Fibroblast of the aortic adventitia (primary cell): ENCODE measurements around the gene KRTAP5-4. TPM values are rescaled to one million over a fixed set of nuclear protein-coding genes. Genes with fewer than 3 reads are reported as not detected.

ENCODE experiments used
- DNase-seq: peaks from one replicate; pipeline ENCODE4 v3.0.0-alpha.2; 2010; ENCODE audit warnings: low read depth
- H3K4me3 ChIP-seq: 2 replicates; pipeline ENCODE4 v1.5.1; 2011; ENCODE audit warnings: low read depth, mild to moderate bottlenecking, control low read depth, low read length, moderate library complexity
- CTCF ChIP-seq: IDR thresholded peaks from 2 replicates; pipeline ENCODE4 v1.5.1; 2011; ENCODE audit warnings: mild to moderate bottlenecking, low read length, control low read depth, inconsistent platforms; ENCODE audit not compliant: insufficient read depth
- total RNA-seq: library from RNA; depleted of rRNA; stranded (reverse); fragments of >200 nt; gene quantifications from 2 replicates; pipeline ENCODE4 v1.2.3, GENCODE V29; 2012; ENCODE audit warnings: low replicate concordance

The KRTAP5-4 gene
- total RNA-seq, 1 donor, result not detected

- DNase-seq, result no peak
- no peak for TF ChIP-seq CTCF
- no peak overlapping the region for H3K4me3 ChIP-seq
Measured at GRCh38 chr11:1639666-1640065, 17.7 kb upstream of the KRTAP5-4 start.

- DNase-seq, result no peak
- no peak overlapping the region for H3K4me3 ChIP-seq
- TF ChIP-seq CTCF, result no peak
Measured at GRCh38 chr11:1639102-1639620, 17.2 kb upstream of the KRTAP5-4 start.

- no peak for DNase-seq
- H3K4me3 ChIP-seq, result no peak overlapping the region
- TF ChIP-seq CTCF, result no peak
Measured at GRCh38 chr11:1638344-1638743, 16.4 kb upstream of the KRTAP5-4 start.

- no peak for TF ChIP-seq CTCF
- H3K4me3 ChIP-seq, result no peak overlapping the region
- DNase-seq, result no peak
Measured at GRCh38 chr11:1637628-1638027, 15.7 kb upstream of the KRTAP5-4 start.

GRCh38 chr11:1636291-1636950 lies 14.5 kb upstream of the KRTAP5-4 start:
- no peak for DNase-seq
- TF ChIP-seq CTCF, result no peak
- H3K4me3 ChIP-seq, result no peak overlapping the region

GRCh38 chr11:1633864-1634263 lies 11.9 kb upstream of the KRTAP5-4 start:
- H3K4me3 ChIP-seq, result no peak overlapping the region
- no peak for DNase-seq

More at GRCh38 chr11:1633864-1634263, 11.9 kb upstream of the KRTAP5-4 start:
- no peak for TF ChIP-seq CTCF
